ENCODE data around the gene CNIH2. TPM values are rescaled to one million over a fixed set of nuclear protein-coding genes. Genes with fewer than 3 reads are reported as not detected.
A peak's percentile ranks its signal among the peaks of the same experiment; 100 is the strongest.

The CNIH2 gene
- total RNA-seq, 2 experiments from 2014 or later: 4.1 to 6.2 TPM

DNA sequence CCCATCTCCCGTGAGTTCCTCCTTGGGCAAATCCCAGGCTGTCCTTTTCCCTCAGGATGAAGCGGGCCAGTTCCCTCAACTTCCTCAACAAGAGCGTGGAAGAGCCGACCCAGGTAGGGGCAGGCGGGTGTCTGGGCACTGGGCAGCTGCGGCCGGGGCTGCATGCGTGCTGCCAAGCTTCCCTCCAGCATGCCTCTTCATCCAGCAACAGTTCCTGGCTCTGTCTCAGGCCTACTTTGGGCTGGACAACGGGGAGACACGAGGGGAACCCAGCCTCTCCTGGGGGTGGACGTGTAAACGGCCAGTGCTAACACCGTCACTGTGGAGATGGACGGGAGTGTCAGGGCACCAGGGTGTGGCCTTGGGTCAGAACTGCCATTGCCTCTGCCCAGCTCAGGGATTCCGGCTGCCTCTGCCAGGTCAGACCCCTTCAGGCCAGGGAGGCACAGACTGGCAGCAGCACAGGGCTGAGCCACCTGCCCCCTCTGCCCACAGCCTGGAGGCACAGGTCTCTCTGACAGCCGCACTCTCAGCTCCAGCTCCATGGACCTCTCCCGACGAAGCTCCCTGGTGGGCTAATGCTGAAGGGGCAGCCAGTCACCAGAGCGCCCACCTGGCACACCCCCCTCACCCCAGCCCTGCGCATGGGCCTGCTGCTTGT lies 11.5 kb upstream of the CNIH2 start:
- Mint-ChIP-seq H3K4me3 (peak overlapping the region; percentile 96), H3K9me3 (no peaks in the 10 kb centered on the region), H3K27me3 (no peaks in the 10 kb centered on the region), H3K4me1 (ENCODE audit: low read depth) (peaks cover 41% of the 10 kb centered on the region), H3K27ac (peak overlapping the region; percentile 100), H3K36me3 (ENCODE audit: low read depth) (peaks cover 51% of the 10 kb centered on the region)
- Histone ChIP-seq H3K27ac (ENCODE audit: low read depth in 1 of 2, low read length in 2 of 2) (peak overlapping the region in 1 of 2 donors; percentile 55), H3K4me1 (ENCODE audit: insufficient read depth, low read length) (peaks cover 41% of the 10 kb centered on the region), H3K4me3 (ENCODE audit: low read length) (no peak overlapping the region), H3K9me3 (ENCODE audit: control insufficient read depth in 1 of 2, insufficient read depth in 1 of 2, low read length in 2 of 2) (no peaks in the 10 kb centered on the region), H3K27me3 (ENCODE audit: control insufficient read depth in 1 of 2, insufficient read depth in 2 of 2, low read length in 2 of 2) (no peaks in the 10 kb centered on the region), H3K36me3 (ENCODE audit: insufficient read depth, low read length) (peaks cover 44% of the 10 kb centered on the region)
- intact Hi-C loops (cut with DNase I, micrococcal nuclease): loop anchor here in 1 of 2 experiments (5.0 to 10.0 kb wide), 2 partner anchors 214 to 552 kb away; partner anchors contain the start of genes KAT5 and SF3B2
- TF ChIP-seq, protein P1, sequence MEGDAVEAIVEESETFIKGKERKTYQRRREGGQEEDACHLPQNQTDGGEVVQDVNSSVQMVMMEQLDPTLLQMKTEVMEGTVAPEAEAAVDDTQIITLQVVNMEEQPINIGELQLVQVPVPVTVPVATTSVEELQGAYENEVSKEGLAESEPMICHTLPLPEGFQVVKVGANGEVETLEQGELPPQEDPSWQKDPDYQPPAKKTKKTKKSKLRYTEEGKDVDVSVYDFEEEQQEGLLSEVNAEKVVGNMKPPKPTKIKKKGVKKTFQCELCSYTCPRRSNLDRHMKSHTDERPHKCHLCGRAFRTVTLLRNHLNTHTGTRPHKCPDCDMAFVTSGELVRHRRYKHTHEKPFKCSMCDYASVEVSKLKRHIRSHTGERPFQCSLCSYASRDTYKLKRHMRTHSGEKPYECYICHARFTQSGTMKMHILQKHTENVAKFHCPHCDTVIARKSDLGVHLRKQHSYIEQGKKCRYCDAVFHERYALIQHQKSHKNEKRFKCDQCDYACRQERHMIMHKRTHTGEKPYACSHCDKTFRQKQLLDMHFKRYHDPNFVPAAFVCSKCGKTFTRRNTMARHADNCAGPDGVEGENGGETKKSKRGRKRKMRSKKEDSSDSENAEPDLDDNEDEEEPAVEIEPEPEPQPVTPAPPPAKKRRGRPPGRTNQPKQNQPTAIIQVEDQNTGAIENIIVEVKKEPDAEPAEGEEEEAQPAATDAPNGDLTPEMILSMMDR (IDR thresholded peaks at IDR 0.05): no peak
- peak in 1 of 14 experiments; percentile 51 for DNase-seq
- ChIA-PET POLR2A (interaction anchor here (0.8 kb wide), 1 partner anchor 60 kb away, joined by 3 read pairs; no protein-coding TSS in a partner anchor), CTCF (interaction anchor here (5.6 kb wide), 1 partner anchor 15 kb away, joined by 36 read pairs; no protein-coding TSS in a partner anchor)
- ATAC-seq (ENCODE audit: poor library complexity): no peak

DNA sequence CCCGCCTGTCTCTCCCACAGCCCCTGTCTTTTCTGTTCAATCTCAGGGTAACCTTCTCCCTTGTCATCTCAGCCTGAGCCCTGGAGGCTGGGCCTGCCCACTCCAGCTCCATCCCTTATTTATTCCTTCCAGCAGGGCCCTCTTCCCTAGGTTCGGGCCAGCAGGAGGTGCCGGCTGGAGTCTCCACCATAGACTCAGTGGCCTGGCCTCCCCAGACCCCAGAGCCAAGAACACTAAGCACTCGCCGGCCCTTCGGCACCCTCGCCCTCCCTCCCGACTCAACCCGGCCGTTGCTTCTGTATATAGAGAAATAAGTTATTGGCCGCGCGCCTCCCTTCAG lies 11.0 kb upstream of the CNIH2 start:
- H3K9me3 ChIP-seq (ENCODE audit: control insufficient read depth in 1 of 2, insufficient read depth in 1 of 2, low read length in 2 of 2): no peaks in the 10 kb centered on the region
- intact Hi-C loops (cut with DNase I, micrococcal nuclease): loop anchor here in 1 of 2 experiments (5.0 to 10.0 kb wide), 2 partner anchors 215 to 552 kb away; partner anchors contain the start of genes KAT5 and SF3B2
- no peaks in the 10 kb centered on the region for H3K27me3 ChIP-seq (ENCODE audit: control insufficient read depth in 1 of 2, insufficient read depth in 2 of 2, low read length in 2 of 2)
- DNase-seq (no peak), ATAC-seq (ENCODE audit: poor library complexity) (no peak)
- H3K36me3 Mint-ChIP-seq (ENCODE audit: low read depth): peaks cover 54% of the 10 kb centered on the region
- peaks cover 46% of the 10 kb centered on the region for H3K4me1 ChIP-seq (ENCODE audit: insufficient read depth, low read length)
- CTCF ChIA-PET: interaction anchor here (0.8 to 5.6 kb wide), 4 partner anchors 15 to 172 kb away, joined by 3 to 36 read pairs (median 6); partner anchors contain the start of genes MRPL11 and YIF1A
- no peaks in the 10 kb centered on the region for H3K27me3 Mint-ChIP-seq
- peak overlapping the region; percentile 100 for H3K27ac Mint-ChIP-seq
- H3K36me3 ChIP-seq (ENCODE audit: insufficient read depth, low read length): peaks cover 44% of the 10 kb centered on the region
- peaks cover 41% of the 10 kb centered on the region for H3K4me1 Mint-ChIP-seq (ENCODE audit: low read depth)
- peak overlapping the region; percentile 99 for H3K4me3 ChIP-seq (ENCODE audit: low read length)
- TF ChIP-seq, protein P1 (IDR thresholded peaks at IDR 0.05): no peak
- H3K4me3 Mint-ChIP-seq: peak overlapping the region; percentile 96
- H3K27ac ChIP-seq (ENCODE audit: low read depth in 1 of 2, low read length in 2 of 2): peak overlapping the region; percentile 55 to 62
- POLR2A ChIA-PET: interaction anchor here (0.7 to 3.9 kb wide), 13 partner anchors 7 to 1488 kb away, joined by 3 to 34 read pairs (median 4); partner anchors contain the start of genes BANF1, CCDC85B, CNIH2 and EIF1AD
- H3K9me3 Mint-ChIP-seq: no peaks in the 10 kb centered on the region

DNA sequence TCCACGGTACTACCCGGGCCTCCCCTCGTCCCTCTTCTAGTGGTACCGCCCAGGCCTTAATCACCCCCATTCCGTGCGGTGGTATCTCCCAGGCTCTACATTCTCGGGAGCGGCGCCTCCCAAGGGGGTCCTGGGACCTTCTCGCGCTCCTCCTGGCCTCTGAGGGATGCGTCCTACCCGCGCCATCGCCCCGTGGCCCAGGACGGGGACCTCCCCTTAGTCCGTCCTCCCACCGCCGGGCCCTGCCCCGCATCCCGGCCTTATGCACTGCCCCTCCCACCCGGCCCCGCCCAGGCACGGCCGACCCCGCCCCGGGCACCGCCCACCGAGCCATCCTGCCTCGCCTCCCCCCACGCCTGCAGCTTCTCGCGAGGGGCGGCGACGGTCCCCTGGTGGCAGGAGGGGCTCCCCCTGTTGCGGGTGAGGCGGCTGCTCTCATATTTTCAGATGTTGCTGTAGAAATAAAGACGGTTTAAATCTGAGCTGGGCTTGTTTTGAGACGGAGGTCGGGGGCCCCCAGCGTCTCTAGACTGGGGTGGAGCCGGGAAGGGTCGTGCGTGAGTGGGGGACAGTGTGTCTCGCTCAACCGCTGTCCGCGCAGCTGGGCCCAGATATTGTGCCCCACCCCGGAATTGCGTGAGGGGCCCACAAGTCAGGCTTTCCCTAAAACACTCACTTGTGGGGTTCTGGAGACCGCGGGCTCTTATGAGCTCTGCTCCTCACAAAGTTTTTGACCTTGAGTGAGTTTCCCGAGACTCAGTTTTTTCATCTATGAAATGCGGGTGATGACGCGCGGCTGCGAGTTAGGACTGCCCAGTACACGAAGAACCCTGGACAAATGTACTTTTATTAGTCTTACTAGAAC lies 10.4 kb upstream of the CNIH2 start:
- intact Hi-C loops (cut with DNase I, micrococcal nuclease): loop anchor here (1.0 to 10.0 kb wide), 4 partner anchors 15 to 553 kb away; partner anchors contain the start of genes KAT5 (in 1 of the 2), SF3B2 (in 1 of the 2) and YIF1A (in 1 of the 2)
- ATAC-seq (ENCODE audit: poor library complexity) (peak; percentile 55), DNase-seq (peak; percentile 76 to 93 (median 82))
- peak overlapping the region; percentile 83 to 85 for H3K27ac ChIP-seq (ENCODE audit: low read depth in 1 of 2, low read length in 2 of 2)
- Mint-ChIP-seq H3K9me3 (no peaks in the 10 kb centered on the region), H3K27me3 (no peaks in the 10 kb centered on the region), H3K36me3 (ENCODE audit: low read depth) (peaks cover 60% of the 10 kb centered on the region), H3K4me1 (ENCODE audit: low read depth) (peaks cover 41% of the 10 kb centered on the region), H3K27ac (peak overlapping the region; percentile 100), H3K4me3 (peak overlapping the region; percentile 96)
- peaks cover 52% of the 10 kb centered on the region for H3K4me1 ChIP-seq (ENCODE audit: insufficient read depth, low read length)
- TF ChIP-seq, protein P1 (IDR thresholded peaks at IDR 0.05): no peak
- CTCF ChIA-PET: interaction anchor here (0.8 to 5.6 kb wide), 4 partner anchors 14 to 171 kb away, joined by 3 to 36 read pairs (median 6); partner anchors contain the start of genes MRPL11 and YIF1A
- H3K4me3 ChIP-seq (ENCODE audit: low read length): peak overlapping the region; percentile 99
- POLR2A ChIA-PET: interaction anchor here (0.7 to 3.9 kb wide), 19 partner anchors 8 to 1489 kb away, joined by 3 to 34 read pairs (median 4); partner anchors contain the start of genes BANF1, CCDC85B, CNIH2 and EIF1AD
- peaks cover 44% of the 10 kb centered on the region for H3K36me3 ChIP-seq (ENCODE audit: insufficient read depth, low read length)
- H3K27me3 ChIP-seq (ENCODE audit: control insufficient read depth in 1 of 2, insufficient read depth in 2 of 2, low read length in 2 of 2): no peaks in the 10 kb centered on the region
- no peaks in the 10 kb centered on the region for H3K9me3 ChIP-seq (ENCODE audit: control insufficient read depth in 1 of 2, insufficient read depth in 1 of 2, low read length in 2 of 2)

Measured in CD4-positive, alpha-beta T cell (primary cell).